HG02759 (cell line): ENCODE results near the gene B3GALNT2.
"Not testable (repeated sequence)": the region's sequence is repeated elsewhere in the genome, so short reads cannot be mapped to it uniquely, and the experiment has no call there.

Source experiments
- ATAC-seq: cut with Tn5 transposase; IDR thresholded peaks from one replicate; pipeline ENCODE4 v1.9.1; 2021; ENCODE audit warnings: mild to moderate bottlenecking, moderate library complexity; ENCODE audit not compliant: unreplicated experiment

The B3GALNT2 gene

GRCh38 chr1:235504122-235504493 lies at the start of gene B3GALNT2:
Gene B3GALNT2 (minus strand): TSS chr1:235504452. CDS start chr1:235504252, 200 bp downstream.
- peak; percentile 47 for ATAC-seq

GRCh38 chr1:235553112-235553551 lies 48.9 kb upstream of the B3GALNT2 start:
- ATAC-seq, result no peak

GRCh38 chr1:235552146-235552716 lies 48.0 kb upstream of the B3GALNT2 start:
- ATAC-seq, result no peak

GRCh38 chr1:235549351-235550139 lies 45.3 kb upstream of the B3GALNT2 start:
- ATAC-seq, result no peak

GRCh38 chr1:235546369-235547155 lies 42.3 kb upstream of the B3GALNT2 start:
- ATAC-seq, result not testable (repeated sequence)

GRCh38 chr1:235545292-235545930 lies 41.2 kb upstream of the B3GALNT2 start:
- no peak for ATAC-seq

GRCh38 chr1:235542845-235543244 lies 38.6 kb upstream of the B3GALNT2 start:
- ATAC-seq, result not testable (repeated sequence)

- ATAC-seq, result no peak
Observed at GRCh38 chr1:235533476-235534168, 29.4 kb upstream of the B3GALNT2 start.

GRCh38 chr1:235532360-235532759 lies 28.1 kb upstream of the B3GALNT2 start:
- ATAC-seq, result no peak

- ATAC-seq, result no peak
Observed at GRCh38 chr1:235527196-235527814, 23.1 kb upstream of the B3GALNT2 start.

GRCh38 chr1:235525314-235525713 lies 21.1 kb upstream of the B3GALNT2 start:
- ATAC-seq, result no peak

- peak; percentile 59 for ATAC-seq
Observed at GRCh38 chr1:235516862-235517446, 12.7 kb upstream of the B3GALNT2 start.

GRCh38 chr1:235515844-235516512 lies 11.7 kb upstream of the B3GALNT2 start:
- no peak for ATAC-seq

GRCh38 chr1:235513495-235514366 lies 9.5 kb upstream of the B3GALNT2 start:
- ATAC-seq, result no peak

- no peak for ATAC-seq
Observed at GRCh38 chr1:235511470-235512240, 7.4 kb upstream of the B3GALNT2 start.

- ATAC-seq, result no peak
Observed at GRCh38 chr1:235510823-235511222, 6.6 kb upstream of the B3GALNT2 start.

GRCh38 chr1:235507623-235508022 lies 3.4 kb upstream of the B3GALNT2 start:
- ATAC-seq, result no peak
